Endothelial cell of umbilical vein (primary cell): ENCODE results near the gene CNGA4.

Source experiments
- CTCF ChIP-seq, 2 donors: IDR thresholded peaks; 1 replicate in 1 of 2; 2 replicates in 1 of 2; pipeline ENCODE4 v1.5.1; 2011; ENCODE audit warnings: low read length in 2 of 2, mild to moderate bottlenecking in 2 of 2, moderate library complexity in 2 of 2, control low read depth in 1 of 2, inconsistent platforms in 1 of 2, low read depth in 1 of 2; ENCODE audit not compliant: insufficient read depth in 1 of 2; ENCODE audit errors: extremely low read depth in 1 of 2
- EZH2 ChIP-seq: IDR thresholded peaks from 2 replicates; pipeline ENCODE4 v1.6.1; 2012; ENCODE audit warnings: borderline replicate concordance, low read depth, mild to moderate bottlenecking, moderate library complexity, low read length, inconsistent platforms; ENCODE audit not compliant: severe bottlenecking
- FOS ChIP-seq: IDR thresholded peaks from 2 replicates; pipeline ENCODE4 v1.6.1; 2011; ENCODE audit warnings: mild to moderate bottlenecking, low read length, moderate library complexity, borderline replicate concordance; ENCODE audit not compliant: insufficient read depth
- MAX ChIP-seq: IDR thresholded peaks from 2 replicates; pipeline ENCODE4 v1.6.1; 2011; ENCODE audit not compliant: insufficient read depth, insufficient read length
- MYC ChIP-seq: IDR thresholded peaks from one replicate; pipeline ENCODE4 v1.6.1; 2011; ENCODE audit warnings: mild to moderate bottlenecking, low read depth, low read length
- POLR2A ChIP-seq: IDR thresholded peaks from 2 replicates; pipeline ENCODE4 v1.6.1; 2012; ENCODE audit warnings: low read depth, mild to moderate bottlenecking, control low read depth, low read length
- POLR2AphosphoS5 ChIP-seq: IDR thresholded peaks from 2 replicates; pipeline ENCODE4 v1.6.1; 2012; ENCODE audit warnings: low read depth, mild to moderate bottlenecking, control low read depth, low read length, moderate library complexity; ENCODE audit not compliant: insufficient read depth

GRCh38 chr11:6285019-6285418 lies 46.1 kb downstream of the CNGA4 start:
- TF ChIP-seq CTCF (IDR thresholded peaks at IDR 0.05; ENCODE audit: extremely low read depth in 1 of 2, insufficient read depth in 1 of 2, low read depth in 1 of 2, low read length in 2 of 2) (no peak), POLR2A (no peak), MYC (no peak), EZH2 (no peak), MAX (no peak), POLR2AphosphoS5 (no peak), FOS (no peak)
